ENCODE measurements around the gene SELENON.

Gene SELENON

GRCh38 chr1:25861316-25862286 is 61.6 kb downstream of the SELENON start:
- no peak overlapping the region for H3K4me3 ChIP-seq (ENCODE audit: low read depth, low read length)
- ChIA-PET CTCF (interaction anchor here (0.6 to 0.7 kb wide), 2 partner anchors 31 to 136 kb away, joined by 3 read pairs; partner anchors contain the start of gene PAFAH2), POLR2A (interaction anchor here (0.6 to 1.2 kb wide), 2 partner anchors 10 to 13 kb away, joined by 4 to 5 read pairs; partner anchors contain the start of gene PAQR7)
- no peaks in the 10 kb centered on the region for H3K9me3 ChIP-seq (ENCODE audit: control insufficient read depth, insufficient read depth, low read depth, low read length)
- no peaks in the 10 kb centered on the region for H3K4me1 ChIP-seq (ENCODE audit: control insufficient read depth, insufficient read depth, low read length)
- peaks cover 0 to 26% of the 10 kb centered on the region in 2 experiments; a peak in 2 of 3 replicates for H3K36me3 ChIP-seq (ENCODE audit: control insufficient read depth in 2 of 2, insufficient read depth in 1 of 2, low read length in 2 of 2)
- no peak overlapping the region for H3K27ac ChIP-seq (ENCODE audit: extremely low read depth, low read depth, low read length)
- TF ChIP-seq ZSCAN23 (tag by site-specific recombination; IDR thresholded peaks at IDR 0.05) (no peak), ZNF274 (IDR thresholded peaks at IDR 0.05; ENCODE audit: low read length) (no peak), ZNF274 (tag by site-specific recombination; IDR thresholded peaks at IDR 0.05; ENCODE audit: borderline replicate concordance) (no peak), GLIS1 (tag by site-specific recombination; IDR thresholded peaks at IDR 0.05) (peak; percentile 12; the same call in 1 of the 2 replicates), SP2 (tag by site-specific recombination; IDR thresholded peaks at IDR 0.05) (no peak), ZSCAN30 (tag by site-specific recombination; IDR thresholded peaks at IDR 0.05) (no peak), ZNF23 (tag by site-specific recombination; IDR thresholded peaks at IDR 0.05; ENCODE audit: borderline replicate concordance) (no peak), EGR2 (tag by site-specific recombination; IDR thresholded peaks at IDR 0.05; ENCODE audit: low read depth) (no peak), ZNF112 (tag by site-specific recombination; IDR thresholded peaks at IDR 0.05) (no peak), ZEB2 (tag by site-specific recombination; IDR thresholded peaks at IDR 0.05) (0 out of 2 replicates have a peak, but pooled peaks have one; percentile 26), ZNF174 (tag by site-specific recombination; IDR thresholded peaks at IDR 0.05) (no peak), ZNF37A (tag by site-specific recombination; IDR thresholded peaks at IDR 0.05) (no peak), BCL11B (tag by site-specific recombination; IDR thresholded peaks at IDR 0.05; ENCODE audit: low read depth) (no peak), ZNF664 (tag by site-specific recombination; IDR thresholded peaks at IDR 0.05) (no peak), ZNF785 (tag by site-specific recombination; IDR thresholded peaks at IDR 0.05) (no peak), ZNF561 (tag by site-specific recombination; IDR thresholded peaks at IDR 0.05; ENCODE audit: borderline replicate concordance) (no peak), ZFP41 (tag by site-specific recombination; IDR thresholded peaks at IDR 0.05; ENCODE audit: borderline replicate concordance) (no peak), ZBTB21 (tag by site-specific recombination; IDR thresholded peaks at IDR 0.05) (no peak), ZNF157 (tag by site-specific recombination; IDR thresholded peaks at IDR 0.05) (no peak), ZNF777 (tag by site-specific recombination; IDR thresholded peaks at IDR 0.05; ENCODE audit: borderline replicate concordance) (no peak), ZNF776 (tag by site-specific recombination; IDR thresholded peaks at IDR 0.05; ENCODE audit: borderline replicate concordance) (no peak), HOXA7 (CRISPR knock-in tag; IDR thresholded peaks at IDR 0.05; ENCODE audit: borderline replicate concordance) (no peak), ZNF654 (tag by site-specific recombination; IDR thresholded peaks at IDR 0.05; ENCODE audit: low read depth) (no peak), SETDB1 (IDR thresholded peaks at IDR 0.05; ENCODE audit: insufficient read length, low read length) (no peak), ZNF155 (tag by site-specific recombination; IDR thresholded peaks at IDR 0.05) (no peak), ZNF266 (tag by site-specific recombination; IDR thresholded peaks at IDR 0.05; ENCODE audit: low read depth) (no peak), ZNF121 (tag by site-specific recombination; IDR thresholded peaks at IDR 0.05) (no peak), PRDM10 (tag by site-specific recombination; IDR thresholded peaks at IDR 0.05) (no peak), ZBTB11 (tag by site-specific recombination; conservative IDR thresholded peaks at IDR 0.05; ENCODE audit: low read depth) (0 out of 2 replicates have a peak, but pooled peaks have one; percentile 16)
- TF ChIP-seq, protein P1, sequence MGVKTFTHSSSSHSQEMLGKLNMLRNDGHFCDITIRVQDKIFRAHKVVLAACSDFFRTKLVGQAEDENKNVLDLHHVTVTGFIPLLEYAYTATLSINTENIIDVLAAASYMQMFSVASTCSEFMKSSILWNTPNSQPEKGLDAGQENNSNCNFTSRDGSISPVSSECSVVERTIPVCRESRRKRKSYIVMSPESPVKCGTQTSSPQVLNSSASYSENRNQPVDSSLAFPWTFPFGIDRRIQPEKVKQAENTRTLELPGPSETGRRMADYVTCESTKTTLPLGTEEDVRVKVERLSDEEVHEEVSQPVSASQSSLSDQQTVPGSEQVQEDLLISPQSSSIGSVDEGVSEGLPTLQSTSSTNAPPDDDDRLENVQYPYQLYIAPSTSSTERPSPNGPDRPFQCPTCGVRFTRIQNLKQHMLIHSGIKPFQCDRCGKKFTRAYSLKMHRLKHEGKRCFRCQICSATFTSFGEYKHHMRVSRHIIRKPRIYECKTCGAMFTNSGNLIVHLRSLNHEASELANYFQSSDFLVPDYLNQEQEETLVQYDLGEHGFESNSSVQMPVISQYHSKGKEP (tag by site-specific recombination; IDR thresholded peaks at IDR 0.05): no peak

Measured in HEK293 (cell line).